ENCODE results near the gene LARP1. TPM values are rescaled to one million over a fixed set of nuclear protein-coding genes. Genes with fewer than 3 reads are reported as not detected.
A peak's percentile ranks its signal among the peaks of the same experiment; 100 is the strongest.

The LARP1 gene
- total and polyA plus RNA-seq, 9 of the 15 experiments (the other 6 are each of a cell fraction or from before 2014, with no cell fraction given): 22.6 to 300 (median 92.0) TPM

GRCh38 chr5:154857530-154858296, 102.5 kb downstream of the LARP1 start (continued):
- TF ChIP-seq UBTF (IDR thresholded peaks at IDR 0.05; ENCODE audit: borderline replicate concordance in 1 of 2, low read depth in 2 of 2, low read length in 2 of 2): 0 out of 4 replicates have a peak, but pooled peaks of 1 of the 2 experiments have one; percentile 39
- no peak for TF ChIP-seq E2F8 (IDR thresholded peaks at IDR 0.05; ENCODE audit: low read depth, partially characterized antibody)
- no peak; the same call in 1 of the 2 replicates for TF ChIP-seq ZNF395 (CRISPR knock-in tag; IDR thresholded peaks at IDR 0.05)
- 0 out of 2 replicates have a peak, but pooled peaks have one; percentile 10 for TF ChIP-seq USF1 (CRISPR knock-in tag; IDR thresholded peaks at IDR 0.05)
- peak; percentile 91 for TF ChIP-seq ZNF592 (IDR thresholded peaks at IDR 0.05)
- no peak for TF ChIP-seq PRDM10 (IDR thresholded peaks at IDR 0.05; ENCODE audit: partially characterized antibody)
- no peak for TF ChIP-seq PURB (CRISPR knock-in tag; IDR thresholded peaks at IDR 0.05; ENCODE audit: low read depth)
- peak; percentile 96 for TF ChIP-seq RFX1 (IDR thresholded peaks at IDR 0.05)
- TF ChIP-seq ZNF707 (CRISPR knock-in tag; conservative IDR thresholded peaks at IDR 0.05): no peak
